GM18519 (cell line): ENCODE data around the gene APBA2.

ENCODE experiments used
- ATAC-seq: cut with Tn5 transposase; IDR thresholded peaks from one replicate; pipeline ENCODE4 v1.9.1; 2021; ENCODE audit warnings: mild to moderate bottlenecking, moderate library complexity; ENCODE audit not compliant: unreplicated experiment, low FRiP score

Gene APBA2

GRCh38 chr15:28914046-28914445 is 28.3 kb downstream of the APBA2 start:
- ATAC-seq, result no peak

GRCh38 chr15:28914483-28915023 is 28.8 kb downstream of the APBA2 start:
- ATAC-seq, result no peak

GRCh38 chr15:28915041-28915810 is 29.5 kb downstream of the APBA2 start:
- no peak for ATAC-seq

GRCh38 chr15:28915935-28916334 is 30.2 kb downstream of the APBA2 start:
- ATAC-seq, result no peak

GRCh38 chr15:28917791-28918140 is 32.0 kb downstream of the APBA2 start:
- no peak for ATAC-seq

- ATAC-seq, result no peak
Measured at GRCh38 chr15:28918141-28918983, 32.6 kb downstream of the APBA2 start.

GRCh38 chr15:28919201-28919635 is 33.4 kb downstream of the APBA2 start:
- ATAC-seq, result no peak

- no peak for ATAC-seq
Measured at GRCh38 chr15:28919679-28920655, 34.2 kb downstream of the APBA2 start.

GRCh38 chr15:28920781-28921331 is 35.1 kb downstream of the APBA2 start:
- no peak for ATAC-seq

- no peak for ATAC-seq
Measured at GRCh38 chr15:28921336-28921735, 35.6 kb downstream of the APBA2 start.

- ATAC-seq, result no peak
Measured at GRCh38 chr15:28921919-28922706, 36.3 kb downstream of the APBA2 start.

GRCh38 chr15:28922707-28923012 is 36.9 kb downstream of the APBA2 start:
- ATAC-seq, result no peak

- no peak for ATAC-seq
Measured at GRCh38 chr15:28923726-28924280, 38.0 kb downstream of the APBA2 start.

- ATAC-seq, result no peak
Measured at GRCh38 chr15:28927043-28927442, 41.3 kb downstream of the APBA2 start.

GRCh38 chr15:28929200-28929599 is 43.4 kb downstream of the APBA2 start:
- ATAC-seq, result no peak

- ATAC-seq, result no peak
Measured at GRCh38 chr15:28930011-28930410, 44.2 kb downstream of the APBA2 start.

GRCh38 chr15:28930476-28931291 is 44.9 kb downstream of the APBA2 start:
- no peak for ATAC-seq

- no peak for ATAC-seq
Measured at GRCh38 chr15:28931828-28932227, 46.1 kb downstream of the APBA2 start.
